Central memory CD8-positive, alpha-beta T cell (primary cell): ENCODE data around the gene CDK16.

Experiments used
- ATAC-seq: fragments of 150-1000 bp; cut with Tn5 transposase; replicated peaks from 2 replicates; pipeline ENCODE4 v1.10.0; 2022; ENCODE audit warnings: mild to moderate bottlenecking, moderate FRiP score, moderate number of reproducible peaks; ENCODE audit not compliant: poor library complexity, severe bottlenecking; ENCODE audit errors: extremely low read depth
- DNase-seq, 2 donors: peaks; one replicate each; pipeline ENCODE4 v3.0.0; 2021; ENCODE audit warnings: low spot score in 2 of 2
- H3K27ac Mint-ChIP-seq: one replicate; pipeline ENCODE4 v1.8.0; 2022; ENCODE audit warnings: low read depth, mild to moderate bottlenecking, moderate library complexity, mixed read lengths
- H3K27me3 Mint-ChIP-seq: one replicate; pipeline ENCODE4 v1.8.0; 2022; ENCODE audit warnings: mixed read lengths
- H3K36me3 Mint-ChIP-seq: one replicate; pipeline ENCODE4 v1.8.0; 2022; ENCODE audit warnings: mild to moderate bottlenecking, moderate library complexity, mixed read lengths; ENCODE audit not compliant: insufficient read depth
- H3K4me1 Mint-ChIP-seq: one replicate; pipeline ENCODE4 v1.8.0; 2022; ENCODE audit warnings: mixed read lengths
- H3K4me3 Mint-ChIP-seq: one replicate; pipeline ENCODE4 v1.8.0; 2022; ENCODE audit warnings: mild to moderate bottlenecking, moderate library complexity, mixed read lengths
- H3K9me3 Mint-ChIP-seq: one replicate; pipeline ENCODE4 v1.8.0; 2022; ENCODE audit warnings: mixed read lengths

CDK16 gene

DNA sequence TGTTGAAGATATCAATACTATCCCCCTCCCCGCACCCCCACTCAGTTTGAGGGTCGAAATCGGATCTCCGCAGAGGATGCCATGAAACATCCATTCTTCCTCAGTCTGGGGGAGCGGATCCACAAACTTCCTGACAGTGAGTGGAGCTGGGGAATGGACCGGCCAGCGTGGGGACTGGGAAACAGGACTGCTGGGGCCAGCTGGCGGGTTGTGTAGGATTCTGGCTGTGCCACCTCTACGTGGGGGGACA, 8.8 kb downstream of the CDK16 start:
- Mint-ChIP-seq H3K4me1 (peaks cover 6% of the 10 kb centered on the region), H3K36me3 (peaks cover 25% of the 10 kb centered on the region), H3K9me3 (no peaks in the 10 kb centered on the region), H3K27ac (no peak overlapping the region), H3K27me3 (no peaks in the 10 kb centered on the region), H3K4me3 (no peak overlapping the region)
- DNase-seq (no peak), ATAC-seq (no peak)

DNA sequence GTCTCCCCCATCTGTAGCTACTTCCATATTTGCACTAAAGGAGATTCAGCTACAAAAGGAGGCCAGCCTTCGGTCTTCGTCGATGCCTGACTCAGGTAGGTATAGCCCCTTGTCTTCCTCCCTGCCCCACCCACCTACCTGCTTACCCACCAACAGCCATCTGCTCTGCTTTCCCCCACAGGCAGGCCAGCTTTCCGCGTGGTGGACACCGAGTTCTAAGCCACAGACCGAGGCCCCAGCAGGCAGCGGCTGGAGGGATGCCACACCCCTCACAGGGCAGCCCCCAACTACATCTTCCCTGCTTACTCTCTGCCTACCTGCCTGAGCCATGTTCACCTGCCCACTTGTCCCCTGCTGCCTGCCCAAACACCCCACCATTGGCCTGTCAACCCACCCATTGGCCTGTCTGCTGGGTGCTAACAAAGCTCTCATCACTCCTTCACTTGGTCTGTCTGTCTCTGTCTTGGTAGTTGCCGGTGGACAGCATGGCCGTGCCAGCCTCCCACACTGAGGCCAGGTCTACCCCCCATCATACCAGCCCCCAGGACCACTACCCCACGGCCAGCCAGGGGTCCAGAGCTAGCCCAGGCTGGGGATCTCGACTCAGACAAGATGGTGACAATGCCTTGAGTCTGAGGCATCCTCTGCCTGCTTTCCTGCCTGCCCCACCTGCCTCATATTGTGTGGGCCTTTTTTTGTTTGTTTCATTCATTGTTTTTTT, 10.2 kb downstream of the CDK16 start:
- DNase-seq (no peak), ATAC-seq (no peak)
- Mint-ChIP-seq H3K4me3 (no peak overlapping the region), H3K27me3 (no peaks in the 10 kb centered on the region), H3K9me3 (no peaks in the 10 kb centered on the region), H3K27ac (no peak overlapping the region), H3K4me1 (peaks cover 7% of the 10 kb centered on the region), H3K36me3 (peaks cover 37% of the 10 kb centered on the region)

DNA sequence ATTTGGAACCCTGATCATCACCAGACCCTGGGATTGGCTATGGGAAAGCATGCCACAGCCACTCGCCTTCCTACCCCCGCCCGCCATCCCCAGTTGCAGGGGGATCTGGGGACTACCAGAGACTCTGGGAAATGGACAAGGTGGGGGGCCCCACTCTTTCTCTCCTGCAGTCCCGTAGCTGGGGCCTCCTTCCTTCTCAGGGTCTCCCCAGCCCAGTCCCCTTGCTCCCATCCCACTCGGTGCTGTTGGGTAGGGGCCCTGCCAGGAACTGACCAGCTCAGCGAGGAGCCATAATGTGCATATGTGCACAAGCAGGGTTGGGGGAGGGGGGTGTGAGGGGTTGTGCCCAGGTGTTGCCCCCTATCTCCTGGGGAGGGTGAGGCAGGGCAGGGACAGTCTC, 10.9 kb downstream of the CDK16 start:
- peaks cover 38% of the 10 kb centered on the region for H3K36me3 Mint-ChIP-seq

DNA sequence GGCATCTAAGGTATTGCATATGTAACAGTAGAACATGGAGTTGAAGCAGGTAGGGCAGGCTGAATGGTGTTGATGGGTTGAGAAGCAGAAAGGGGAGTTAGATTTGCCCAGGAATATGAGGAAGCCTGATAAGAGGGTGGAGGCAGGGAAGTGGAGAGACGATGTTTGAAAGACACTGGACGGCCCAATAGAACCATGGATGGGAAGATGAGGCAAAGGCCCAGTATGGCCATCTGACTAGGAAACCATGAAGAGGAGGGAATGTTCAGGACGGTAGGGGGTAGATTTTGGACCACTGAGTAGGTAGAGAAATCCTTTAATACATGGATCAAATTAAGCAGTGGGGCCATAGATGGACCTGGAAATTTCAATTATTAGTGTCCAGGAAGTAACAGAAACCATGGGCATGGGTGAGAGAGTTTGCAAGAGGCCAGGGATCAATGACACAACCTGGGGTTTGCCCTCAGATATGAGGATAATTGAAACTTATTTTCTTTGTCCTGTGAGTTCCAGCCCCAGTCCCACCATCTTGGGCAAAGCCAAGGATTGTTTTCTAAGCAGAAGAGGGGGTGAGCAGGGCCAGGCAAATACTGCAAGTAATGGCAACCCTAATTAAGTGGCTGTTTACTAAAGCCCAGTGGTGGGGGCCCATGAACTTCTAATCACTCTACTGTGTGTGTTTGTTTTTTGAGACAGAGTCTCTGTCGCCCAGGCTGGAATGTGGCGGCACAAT, 11.8 kb downstream of the CDK16 start:
- no peaks in the 10 kb centered on the region for H3K9me3 Mint-ChIP-seq
- no peak overlapping the region for H3K27ac Mint-ChIP-seq
- peaks cover 35% of the 10 kb centered on the region for H3K36me3 Mint-ChIP-seq
- ATAC-seq = no peak
- H3K4me3 Mint-ChIP-seq = no peak overlapping the region
- H3K4me1 Mint-ChIP-seq = peaks cover 10% of the 10 kb centered on the region
- no peaks in the 10 kb centered on the region for H3K27me3 Mint-ChIP-seq
- DNase-seq = no peak

More for the DNA sequence above, 10.9 kb downstream of the CDK16 start:
- ATAC-seq = no peak
- Mint-ChIP-seq H3K9me3 (no peaks in the 10 kb centered on the region), H3K4me1 (peaks cover 7% of the 10 kb centered on the region), H3K27me3 (no peaks in the 10 kb centered on the region), H3K27ac (no peak overlapping the region), H3K4me3 (no peak overlapping the region)
- no peak for DNase-seq

DNA sequence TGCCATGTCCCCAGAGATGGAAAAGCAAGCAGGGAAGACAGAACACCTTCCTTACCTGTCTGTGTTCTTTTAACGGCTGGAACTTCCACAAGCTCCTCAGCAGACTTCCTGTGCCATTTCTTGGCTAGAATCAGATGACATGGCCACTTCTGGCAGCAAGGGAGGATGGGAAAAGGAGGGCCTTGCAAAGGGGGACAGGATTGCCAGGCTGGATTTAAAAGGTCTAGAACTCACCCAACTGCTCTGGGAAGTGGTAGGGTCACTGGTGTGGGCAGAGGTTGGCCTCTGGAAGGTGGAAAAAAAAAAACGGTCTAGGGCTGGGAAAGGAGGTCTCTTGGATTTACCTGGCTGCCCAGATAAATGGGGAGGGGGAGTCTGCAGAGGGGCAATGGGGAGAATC, 12.7 kb downstream of the CDK16 start:
- Mint-ChIP-seq H3K4me1 (peaks cover 19% of the 10 kb centered on the region), H3K36me3 (peaks cover 31% of the 10 kb centered on the region), H3K27ac (peak overlapping the region; percentile 70), H3K4me3 (no peak overlapping the region), H3K27me3 (no peaks in the 10 kb centered on the region), H3K9me3 (no peaks in the 10 kb centered on the region)
- DNase-seq (no peak), ATAC-seq (no peak)

DNA sequence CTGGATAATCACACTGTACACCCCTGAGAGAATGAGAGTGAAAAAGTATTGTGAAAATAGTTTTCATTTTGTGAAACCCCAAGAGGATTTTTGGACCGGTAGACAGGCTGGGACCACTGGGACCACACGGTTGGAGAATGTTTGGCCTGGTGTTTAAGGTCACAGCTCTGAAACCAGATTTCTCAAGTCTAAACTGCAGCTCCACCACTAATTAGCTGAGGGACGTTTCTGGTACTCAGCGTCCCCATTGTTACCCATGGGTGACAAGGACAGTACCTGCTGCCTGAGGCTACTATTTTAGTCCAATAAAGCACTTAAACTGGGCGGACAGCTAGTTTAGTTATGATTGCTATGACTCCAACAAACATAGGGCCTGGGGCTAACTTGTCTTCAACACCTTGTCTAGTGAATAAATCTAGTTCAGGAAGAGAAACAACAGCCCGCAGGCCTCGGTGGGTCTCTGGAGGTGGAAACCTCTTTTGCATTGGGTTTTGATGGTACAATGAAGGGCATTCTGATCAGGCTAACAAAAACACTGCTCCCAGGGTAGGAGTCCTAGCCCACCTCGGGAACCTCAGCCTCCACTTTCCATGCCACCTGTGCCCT, 13.8 kb downstream of the CDK16 start:
- no peaks in the 10 kb centered on the region for H3K9me3 Mint-ChIP-seq
- DNase-seq = no peak
- no peaks in the 10 kb centered on the region for H3K27me3 Mint-ChIP-seq
- peaks cover 28% of the 10 kb centered on the region for H3K36me3 Mint-ChIP-seq
- H3K4me1 Mint-ChIP-seq = peaks cover 20% of the 10 kb centered on the region
- peak overlapping the region; percentile 93 for H3K4me3 Mint-ChIP-seq
- H3K27ac Mint-ChIP-seq = peak overlapping the region; percentile 100
- ATAC-seq = no peak

DNA sequence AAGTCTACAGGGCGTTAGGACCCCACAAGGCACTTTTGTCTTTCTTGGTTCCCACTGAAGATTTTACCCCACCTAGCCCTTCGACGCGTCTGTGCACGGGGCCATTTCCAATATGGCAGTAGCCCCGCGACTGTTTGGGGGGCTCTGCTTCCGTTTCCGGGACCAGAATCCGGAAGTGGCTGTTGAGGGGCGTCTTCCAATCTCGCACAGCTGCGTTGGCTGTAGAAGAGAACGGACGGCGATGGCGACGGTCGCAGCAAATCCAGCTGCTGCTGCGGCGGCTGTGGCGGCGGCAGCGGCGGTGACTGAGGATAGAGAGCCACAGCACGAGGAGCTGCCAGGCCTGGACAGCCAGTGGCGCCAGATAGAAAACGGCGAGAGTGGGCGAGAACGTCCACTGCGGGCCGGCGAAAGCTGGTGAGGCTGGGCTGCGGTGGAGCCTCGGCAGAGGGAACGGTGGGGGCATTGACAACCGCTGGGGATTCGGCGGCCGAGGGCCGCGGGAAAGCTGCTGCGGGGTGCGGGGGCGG, 14.4 kb downstream of the CDK16 start, which contains the start of gene USP11:
Gene USP11 (plus strand): TSS at position 207 of the 530 bp plus-strand sequence. CDS start 35 bp downstream, at position 242.
- DNase-seq (peak; percentile 36 to 37), ATAC-seq (peak; percentile 33)
- peaks cover 32% of the 10 kb centered on the region for H3K36me3 Mint-ChIP-seq
- no peaks in the 10 kb centered on the region for H3K27me3 Mint-ChIP-seq
- no peaks in the 10 kb centered on the region for H3K9me3 Mint-ChIP-seq
- H3K27ac Mint-ChIP-seq = peak within 1 kb of the TSS; percentile 100
- peak within 1 kb of the TSS; percentile 93 for H3K4me3 Mint-ChIP-seq
- H3K4me1 Mint-ChIP-seq = peaks cover 20% of the 10 kb centered on the region

DNA sequence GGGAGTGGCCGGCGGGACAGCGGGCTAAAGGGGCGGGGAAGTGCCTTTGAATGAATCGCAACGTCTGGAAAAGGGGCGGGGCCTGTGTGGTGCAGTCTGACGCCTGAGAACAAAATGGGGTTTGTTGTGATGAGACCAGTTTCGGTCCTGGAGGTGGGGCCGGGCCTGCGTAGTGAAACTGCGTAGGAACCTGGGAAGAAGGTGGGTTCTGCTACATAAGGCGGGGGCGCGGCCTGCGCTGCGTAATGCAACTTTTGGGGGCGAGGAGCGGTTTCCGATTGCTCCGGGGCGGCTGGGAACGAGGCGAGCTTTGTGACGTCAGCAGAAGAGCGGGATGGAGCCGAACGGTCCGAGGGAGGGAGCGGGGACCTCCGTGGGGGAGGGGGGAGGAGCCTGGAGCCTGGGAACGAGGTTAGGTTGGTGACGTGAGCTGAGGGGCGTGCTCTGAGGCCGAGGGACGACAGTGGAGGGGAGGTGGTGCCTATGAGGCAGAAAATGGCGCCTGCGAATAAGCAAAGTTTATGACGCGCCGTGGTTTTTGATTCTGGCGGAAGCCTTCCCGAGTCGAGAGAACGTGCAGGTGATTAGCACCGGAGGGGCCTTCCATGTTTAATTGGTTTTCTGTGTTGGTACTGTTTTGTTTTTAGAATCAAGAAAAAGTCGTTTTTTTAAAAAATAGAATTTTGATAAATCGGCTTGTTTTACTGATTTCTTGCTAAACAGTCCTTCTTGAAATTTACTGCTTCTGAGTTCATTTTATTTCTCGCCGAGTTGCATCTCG, 15.0 kb downstream of the CDK16 start:
- peaks cover 20% of the 10 kb centered on the region for H3K4me1 Mint-ChIP-seq
- H3K4me3 Mint-ChIP-seq = peak overlapping the region; percentile 93
- no peaks in the 10 kb centered on the region for H3K27me3 Mint-ChIP-seq
- peak; percentile 76 to 95 for DNase-seq
- peak overlapping the region; percentile 100 for H3K27ac Mint-ChIP-seq
- peaks cover 30% of the 10 kb centered on the region for H3K36me3 Mint-ChIP-seq
- no peaks in the 10 kb centered on the region for H3K9me3 Mint-ChIP-seq
- peak; percentile 91 for ATAC-seq

DNA sequence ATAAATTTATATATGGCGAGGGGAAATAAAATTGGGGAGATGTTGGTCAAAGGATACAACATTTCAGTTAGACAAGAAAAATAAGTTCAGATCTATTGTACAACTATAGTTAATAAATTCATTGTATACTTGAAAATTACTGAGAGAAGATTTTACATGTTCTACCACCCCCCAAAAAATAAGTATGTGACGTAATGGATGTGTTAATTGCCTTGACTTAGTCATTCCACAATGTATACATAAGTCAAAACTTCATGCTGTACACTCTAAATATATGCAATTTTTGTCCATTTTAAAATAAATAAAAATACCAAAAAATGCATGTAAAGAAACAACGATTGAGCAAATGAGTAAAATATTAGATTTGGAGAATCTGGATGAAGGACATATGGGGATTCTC, 16.1 kb downstream of the CDK16 start:
- no peak for ATAC-seq
- Mint-ChIP-seq H3K9me3 (no peaks in the 10 kb centered on the region), H3K4me3 (peak overlapping the region; percentile 93), H3K27ac (peak overlapping the region; percentile 100), H3K4me1 (peaks cover 20% of the 10 kb centered on the region), H3K36me3 (peaks cover 27% of the 10 kb centered on the region), H3K27me3 (no peaks in the 10 kb centered on the region)
- DNase-seq = no peak

DNA sequence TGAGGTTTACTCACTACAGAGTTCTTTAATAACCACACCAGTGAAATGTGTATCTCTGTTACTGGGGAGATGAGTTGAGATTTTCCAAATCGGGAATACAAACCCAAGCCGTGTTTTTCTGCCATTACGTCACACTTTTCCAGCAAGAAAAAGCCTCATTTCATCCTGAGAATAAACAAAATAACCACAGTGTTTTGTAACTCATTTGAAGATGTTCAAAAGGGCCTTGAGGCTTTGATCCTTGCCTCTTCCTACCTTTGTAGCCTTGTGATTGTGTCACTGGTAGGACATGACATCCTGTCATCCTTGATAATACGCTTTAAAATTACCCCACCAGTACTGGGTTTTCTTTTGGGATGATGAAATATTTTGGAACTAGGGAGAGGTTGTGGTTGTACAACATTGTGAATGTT, 17.2 kb downstream of the CDK16 start:
- Mint-ChIP-seq H3K36me3 (peaks cover 29% of the 10 kb centered on the region), H3K27me3 (no peaks in the 10 kb centered on the region), H3K27ac (peak overlapping the region; percentile 0), H3K4me1 (peaks cover 20% of the 10 kb centered on the region), H3K9me3 (no peaks in the 10 kb centered on the region), H3K4me3 (peak overlapping the region; percentile 2)
- DNase-seq = no peak
- no peak for ATAC-seq

DNA sequence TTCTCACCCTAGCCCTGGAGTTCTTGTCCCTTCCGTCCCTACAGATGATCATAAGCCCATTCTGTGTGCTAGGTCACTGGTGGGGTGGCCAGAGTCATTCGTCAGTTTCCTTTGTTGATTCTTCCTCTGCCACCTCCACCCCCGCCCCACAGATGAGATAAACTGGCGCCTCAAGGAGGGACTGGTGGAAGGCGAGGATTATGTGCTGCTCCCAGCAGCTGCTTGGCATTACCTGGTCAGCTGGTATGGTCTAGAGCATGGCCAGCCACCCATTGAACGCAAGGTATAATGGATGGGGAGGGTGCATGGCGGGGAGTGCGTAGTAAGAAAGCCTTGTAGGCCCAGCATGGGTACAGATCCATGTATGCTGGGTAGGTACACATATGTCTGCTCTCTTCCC, 20.7 kb downstream of the CDK16 start:
- Mint-ChIP-seq H3K9me3 (no peaks in the 10 kb centered on the region), H3K27ac (no peak overlapping the region)

DNA sequence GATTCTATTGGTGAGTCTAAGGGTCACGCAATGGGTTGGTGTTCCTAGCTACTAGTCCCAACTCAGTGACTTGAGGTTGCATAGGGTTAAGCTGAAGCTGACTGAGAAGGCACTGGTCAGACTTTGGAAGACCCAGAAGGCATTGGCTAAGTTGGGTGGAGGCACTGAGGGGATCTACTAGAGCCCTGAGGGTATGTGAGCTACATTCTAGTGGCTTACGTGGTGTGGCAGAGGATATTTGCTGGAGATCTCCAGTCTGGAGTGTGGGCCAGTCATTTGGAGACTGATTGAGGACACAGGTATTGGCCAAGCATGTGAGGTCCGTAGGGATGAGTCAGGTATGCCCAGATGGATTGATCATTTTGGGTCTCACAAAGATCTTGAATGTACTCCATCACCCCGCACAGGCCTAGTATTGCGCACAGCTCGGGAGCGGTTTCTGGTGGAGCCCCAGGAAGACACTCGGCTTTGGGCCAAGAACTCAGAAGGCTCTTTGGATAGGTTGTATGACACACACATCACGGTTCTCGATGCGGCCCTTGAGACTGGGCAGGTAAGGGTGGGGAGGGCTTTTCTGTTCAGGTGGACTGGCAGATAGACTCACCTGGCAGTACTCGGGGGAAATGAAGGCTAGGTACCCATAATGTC, 21.5 kb downstream of the CDK16 start:
- no peaks in the 10 kb centered on the region for H3K27me3 Mint-ChIP-seq
- H3K4me1 Mint-ChIP-seq = peaks cover 17% of the 10 kb centered on the region
- no peak overlapping the region for H3K27ac Mint-ChIP-seq
- no peaks in the 10 kb centered on the region for H3K9me3 Mint-ChIP-seq
- DNase-seq (no peak), ATAC-seq (no peak)
- peaks cover 31% of the 10 kb centered on the region for H3K36me3 Mint-ChIP-seq
- H3K4me3 Mint-ChIP-seq = no peak overlapping the region

More for the DNA sequence above, 20.7 kb downstream of the CDK16 start:
- DNase-seq (no peak), ATAC-seq (no peak)
- Mint-ChIP-seq H3K36me3 (peaks cover 30% of the 10 kb centered on the region), H3K27me3 (no peaks in the 10 kb centered on the region), H3K4me3 (no peak overlapping the region), H3K4me1 (peaks cover 17% of the 10 kb centered on the region)
